Loucy (cell line): ENCODE measurements around the gene FSD2.

Source experiments
- EZH2phosphoT487 ChIP-seq: fragments of 200-600 bp; IDR thresholded peaks from 2 replicates; pipeline ENCODE4 v1.6.1; 2018; ENCODE audit warnings: antibody characterized with exemption, mild to moderate bottlenecking, moderate library complexity, borderline replicate concordance
- TF ChIP-seq, protein P1 (sequence below): fragments of 200-600 bp; sonication (generic); conservative IDR thresholded peaks from 2 replicates; pipeline ENCODE4 v1.5.1; 2014; ENCODE audit warnings: mild to moderate bottlenecking, antibody characterized with exemption, low read length

DNA sequence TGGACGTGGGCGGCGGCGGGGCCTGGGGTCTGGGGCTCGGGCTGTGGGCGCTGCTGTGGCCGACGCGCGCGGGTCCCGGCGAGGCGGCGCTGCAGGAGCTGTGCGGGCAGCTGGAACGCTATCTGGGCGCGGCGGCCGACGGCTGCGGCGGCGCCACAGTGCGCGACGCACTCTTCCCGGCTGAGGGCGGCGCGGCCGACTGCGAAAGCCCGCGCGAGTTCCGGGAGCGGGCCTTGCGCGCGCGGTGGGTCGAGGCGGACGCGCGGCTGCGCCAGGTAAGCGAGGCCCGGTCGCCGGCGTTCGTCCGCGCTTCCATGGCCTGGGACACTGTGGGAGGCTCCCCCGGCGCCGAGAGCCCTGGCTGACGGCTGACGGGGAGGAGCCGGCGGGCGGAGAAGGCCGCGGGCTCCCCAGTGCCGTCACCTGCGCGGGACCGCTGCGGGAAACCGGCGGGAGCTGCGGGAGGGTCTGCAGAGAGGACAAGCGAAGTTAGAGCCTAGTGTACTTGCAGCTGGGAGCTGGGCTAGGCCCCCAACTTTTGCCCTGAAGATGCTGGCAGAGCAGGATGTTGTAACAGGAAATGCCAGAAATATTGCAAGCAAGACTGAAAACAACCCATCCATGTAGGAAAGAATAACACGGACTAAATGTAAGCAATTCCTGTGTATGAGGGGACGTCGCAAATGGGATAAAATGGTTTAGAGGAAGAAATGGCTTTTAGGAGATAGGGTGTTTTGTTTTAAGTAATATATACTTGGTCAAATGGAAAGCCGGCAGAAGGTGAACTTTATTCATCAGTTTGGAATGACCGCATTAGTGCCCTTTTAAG is 4.4 kb upstream of the FSD2 start:
- TF ChIP-seq, protein P1, sequence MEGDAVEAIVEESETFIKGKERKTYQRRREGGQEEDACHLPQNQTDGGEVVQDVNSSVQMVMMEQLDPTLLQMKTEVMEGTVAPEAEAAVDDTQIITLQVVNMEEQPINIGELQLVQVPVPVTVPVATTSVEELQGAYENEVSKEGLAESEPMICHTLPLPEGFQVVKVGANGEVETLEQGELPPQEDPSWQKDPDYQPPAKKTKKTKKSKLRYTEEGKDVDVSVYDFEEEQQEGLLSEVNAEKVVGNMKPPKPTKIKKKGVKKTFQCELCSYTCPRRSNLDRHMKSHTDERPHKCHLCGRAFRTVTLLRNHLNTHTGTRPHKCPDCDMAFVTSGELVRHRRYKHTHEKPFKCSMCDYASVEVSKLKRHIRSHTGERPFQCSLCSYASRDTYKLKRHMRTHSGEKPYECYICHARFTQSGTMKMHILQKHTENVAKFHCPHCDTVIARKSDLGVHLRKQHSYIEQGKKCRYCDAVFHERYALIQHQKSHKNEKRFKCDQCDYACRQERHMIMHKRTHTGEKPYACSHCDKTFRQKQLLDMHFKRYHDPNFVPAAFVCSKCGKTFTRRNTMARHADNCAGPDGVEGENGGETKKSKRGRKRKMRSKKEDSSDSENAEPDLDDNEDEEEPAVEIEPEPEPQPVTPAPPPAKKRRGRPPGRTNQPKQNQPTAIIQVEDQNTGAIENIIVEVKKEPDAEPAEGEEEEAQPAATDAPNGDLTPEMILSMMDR = no peak
- no peak for TF ChIP-seq EZH2phosphoT487
